ENCODE data around the gene DNAJC5. TPM values are rescaled to one million over a fixed set of nuclear protein-coding genes. Genes with fewer than 3 reads are reported as not detected.

DNAJC5 gene
- total and polyA plus RNA-seq, 2 donors (not counting 1 experiment from before 2014, with no cell fraction given), result 12.2 to 33.3 TPM

DNA sequence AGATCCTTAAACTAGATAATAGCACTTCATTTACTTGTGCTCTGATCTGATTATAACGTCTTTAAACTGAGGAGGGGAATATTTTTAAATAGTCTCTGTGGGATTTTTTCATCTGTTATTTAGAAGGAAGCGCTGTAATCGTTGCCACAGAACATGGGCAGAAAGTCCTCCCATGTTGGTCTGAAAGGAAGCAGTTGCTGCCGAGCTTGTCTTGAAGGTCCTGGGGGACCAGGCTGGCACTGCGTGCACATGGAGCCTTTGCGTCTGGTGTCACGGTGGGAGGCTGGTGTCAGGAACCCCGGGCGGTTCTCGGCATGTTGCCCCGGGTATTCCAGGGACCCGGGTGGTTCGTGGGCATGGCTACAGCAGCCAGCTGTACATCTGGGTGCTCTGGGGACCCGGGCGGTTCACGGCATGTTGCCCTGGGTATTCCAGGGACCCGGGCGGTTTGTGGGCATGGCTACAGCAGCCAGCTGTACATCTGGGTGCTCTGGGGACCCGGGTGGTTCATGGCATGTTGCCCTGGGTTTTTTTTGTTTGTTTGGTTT lies 18.4 kb upstream of the DNAJC5 start:
- ATAC-seq (ENCODE audit: low read depth), result no peak
- H3K27ac ChIP-seq (ENCODE audit: low read length in 2 of 2), result no peak overlapping the region
- TF ChIP-seq EZH2 (IDR thresholded peaks at IDR 0.05; ENCODE audit: borderline replicate concordance, insufficient read depth, low read depth, low read length, poor library complexity, severe bottlenecking), result no peak
- TF ChIP-seq, protein P1, sequence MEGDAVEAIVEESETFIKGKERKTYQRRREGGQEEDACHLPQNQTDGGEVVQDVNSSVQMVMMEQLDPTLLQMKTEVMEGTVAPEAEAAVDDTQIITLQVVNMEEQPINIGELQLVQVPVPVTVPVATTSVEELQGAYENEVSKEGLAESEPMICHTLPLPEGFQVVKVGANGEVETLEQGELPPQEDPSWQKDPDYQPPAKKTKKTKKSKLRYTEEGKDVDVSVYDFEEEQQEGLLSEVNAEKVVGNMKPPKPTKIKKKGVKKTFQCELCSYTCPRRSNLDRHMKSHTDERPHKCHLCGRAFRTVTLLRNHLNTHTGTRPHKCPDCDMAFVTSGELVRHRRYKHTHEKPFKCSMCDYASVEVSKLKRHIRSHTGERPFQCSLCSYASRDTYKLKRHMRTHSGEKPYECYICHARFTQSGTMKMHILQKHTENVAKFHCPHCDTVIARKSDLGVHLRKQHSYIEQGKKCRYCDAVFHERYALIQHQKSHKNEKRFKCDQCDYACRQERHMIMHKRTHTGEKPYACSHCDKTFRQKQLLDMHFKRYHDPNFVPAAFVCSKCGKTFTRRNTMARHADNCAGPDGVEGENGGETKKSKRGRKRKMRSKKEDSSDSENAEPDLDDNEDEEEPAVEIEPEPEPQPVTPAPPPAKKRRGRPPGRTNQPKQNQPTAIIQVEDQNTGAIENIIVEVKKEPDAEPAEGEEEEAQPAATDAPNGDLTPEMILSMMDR (IDR thresholded peaks at IDR 0.05), result no peak
- no peak overlapping the region for H3K4me3 Mint-ChIP-seq
- DNase-seq, result no peak
- WGBS (ENCODE audit: insufficient coverage), result 74% methylated on average over 18 of the region's 19 CpGs
- H3K27me3 Mint-ChIP-seq, result no peaks in the 10 kb centered on the region
- H3K9me3 Mint-ChIP-seq (ENCODE audit: insufficient read depth), result no peaks in the 10 kb centered on the region
- no peak overlapping the region for H3K27ac Mint-ChIP-seq
- H4K20me1 ChIP-seq (ENCODE audit: control insufficient read depth, insufficient read depth, low read length, poor library complexity, severe bottlenecking), result peaks cover 39% of the 10 kb centered on the region
- H3K9me3 ChIP-seq (ENCODE audit: control extremely low read depth in 1 of 3, control insufficient read depth in 2 of 3, insufficient read depth in 1 of 3, low read length in 2 of 3), result no peaks in the 10 kb centered on the region
- ChIA-PET CTCF (no interaction called here), POLR2A (no interaction called here)
- H3K4me3 ChIP-seq (ENCODE audit: control extremely low read depth in 1 of 5, extremely low read depth in 1 of 5, insufficient read depth in 1 of 5, low read depth in 2 of 5, low read length in 4 of 5), result no peak overlapping the region
- H3K4me1 ChIP-seq (ENCODE audit: control insufficient read depth in 2 of 2, insufficient read depth in 2 of 2, low read length in 2 of 2), result no peaks in the 10 kb centered on the region
- peaks cover 48% of the 10 kb centered on the region for H3K79me2 ChIP-seq (ENCODE audit: control insufficient read depth, insufficient read depth, low read length)
- H2AFZ ChIP-seq (ENCODE audit: insufficient read depth, low read depth, low read length, poor library complexity, severe bottlenecking), result no peak overlapping the region
- intact Hi-C loops (cut with micrococcal nuclease), result no loop called here
- no peaks in the 10 kb centered on the region for H3K4me1 Mint-ChIP-seq
- H3K4me2 ChIP-seq (replicated peaks; ENCODE audit: low read depth, low read length, poor library complexity, severe bottlenecking), result no peak overlapping the region
- H3K27me3 ChIP-seq (replicated peaks in 1 of 4; ENCODE audit: control extremely low read depth in 1 of 4, control insufficient read depth in 3 of 4, insufficient read depth in 4 of 4, low read length in 3 of 4), result no peaks in the 10 kb centered on the region
- peaks cover 2 to 55% of the 10 kb centered on the region in 2 experiments for H3K36me3 ChIP-seq (replicated peaks in 1 of 2; ENCODE audit: control extremely low read depth in 1 of 2, control insufficient read depth in 1 of 2, extremely low read depth in 1 of 2, insufficient read depth in 2 of 2, low read length in 1 of 2)
- H3K9ac ChIP-seq (ENCODE audit: low read length), result no peak overlapping the region

DNA sequence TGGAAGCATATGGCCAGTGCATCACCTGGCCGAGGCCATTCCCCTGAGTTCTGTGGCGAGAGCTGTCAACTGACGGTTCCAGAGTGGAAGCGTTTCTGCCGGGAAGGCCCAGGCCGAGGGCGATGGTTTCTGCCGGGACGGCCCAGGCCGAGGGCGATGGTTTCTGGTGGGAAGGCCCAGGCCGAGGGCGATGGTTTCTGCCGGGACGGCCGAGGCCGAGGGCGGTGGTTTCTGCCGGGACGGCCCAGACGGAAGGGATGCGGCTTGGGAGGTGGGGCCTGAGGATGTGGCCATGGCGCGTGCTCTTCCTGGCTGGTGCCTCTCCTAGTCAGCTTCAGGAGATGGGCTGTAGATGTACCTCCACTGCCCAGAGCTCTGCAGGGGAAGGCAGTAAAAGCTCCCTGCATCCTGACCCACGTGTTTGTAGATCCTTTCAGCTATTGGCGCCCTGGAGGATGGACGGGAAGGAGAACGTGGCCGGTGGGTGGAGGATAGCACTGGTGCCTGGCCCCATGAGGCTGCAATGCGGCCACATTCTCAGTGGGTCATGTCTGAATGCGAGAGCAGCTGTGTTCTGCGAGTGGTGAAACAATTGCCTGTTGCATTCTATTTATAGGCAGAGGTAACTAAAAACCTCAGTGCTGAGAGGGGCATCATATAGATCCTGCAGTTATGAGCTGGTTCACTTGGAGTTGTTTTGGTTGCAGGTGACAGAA lies 17.0 kb upstream of the DNAJC5 start:
- Histone ChIP-seq H3K4me3 (ENCODE audit: control extremely low read depth in 1 of 5, extremely low read depth in 1 of 5, insufficient read depth in 1 of 5, low read depth in 2 of 5, low read length in 4 of 5) (no peak overlapping the region), H3K4me1 (ENCODE audit: control insufficient read depth in 2 of 2, insufficient read depth in 2 of 2, low read length in 2 of 2) (no peaks in the 10 kb centered on the region), H3K27ac (ENCODE audit: low read length in 2 of 2) (no peak overlapping the region), H3K9me3 (ENCODE audit: control extremely low read depth in 1 of 3, control insufficient read depth in 2 of 3, insufficient read depth in 1 of 3, low read length in 2 of 3) (no peaks in the 10 kb centered on the region), H3K79me2 (ENCODE audit: control insufficient read depth, insufficient read depth, low read length) (peaks cover 49% of the 10 kb centered on the region), H3K9ac (ENCODE audit: low read length) (no peak overlapping the region), H3K4me2 (replicated peaks; ENCODE audit: low read depth, low read length, poor library complexity, severe bottlenecking) (no peak overlapping the region), H3K36me3 (replicated peaks in 1 of 2; ENCODE audit: control extremely low read depth in 1 of 2, control insufficient read depth in 1 of 2, extremely low read depth in 1 of 2, insufficient read depth in 2 of 2, low read length in 1 of 2) (peaks cover 5 to 49% of the 10 kb centered on the region in 2 experiments), H2AFZ (ENCODE audit: insufficient read depth, low read depth, low read length, poor library complexity, severe bottlenecking) (no peak overlapping the region), H3K27me3 (replicated peaks in 1 of 4; ENCODE audit: control extremely low read depth in 1 of 4, control insufficient read depth in 3 of 4, insufficient read depth in 4 of 4, low read length in 3 of 4) (no peaks in the 10 kb centered on the region), H4K20me1 (ENCODE audit: control insufficient read depth, insufficient read depth, low read length, poor library complexity, severe bottlenecking) (peaks cover 53% of the 10 kb centered on the region)
- H3K27me3 Mint-ChIP-seq, result no peaks in the 10 kb centered on the region
- H3K4me3 Mint-ChIP-seq, result no peak overlapping the region
- TF ChIP-seq EZH2 (IDR thresholded peaks at IDR 0.05; ENCODE audit: borderline replicate concordance, insufficient read depth, low read depth, low read length, poor library complexity, severe bottlenecking), result no peak
- WGBS (ENCODE audit: insufficient coverage), result 90% methylated on average over 32 of the region's 32 CpGs
- ATAC-seq (ENCODE audit: low read depth) (no peak), DNase-seq (no peak)
- CTCF ChIA-PET, result no interaction called here
- H3K4me1 Mint-ChIP-seq, result no peaks in the 10 kb centered on the region
- H3K27ac Mint-ChIP-seq, result peak overlapping the region; percentile 20
- H3K9me3 Mint-ChIP-seq (ENCODE audit: insufficient read depth), result no peaks in the 10 kb centered on the region
- intact Hi-C loops (cut with micrococcal nuclease), result no loop called here
- POLR2A ChIA-PET, result no interaction called here

All from B cell (primary cell).